ENCODE results near the gene WDR37.

- no peak for TF ChIP-seq CTCF (IDR thresholded peaks at IDR 0.05; ENCODE audit: low read depth, low read length, poor library complexity, severe bottlenecking)
- TF ChIP-seq EZH2phosphoT487 (IDR thresholded peaks at IDR 0.05; ENCODE audit: borderline replicate concordance, low read length): no peak
These were observed 40.5 kb upstream of the WDR37 start for GRCh38 chr10:1015688-1016087.

All from DOHH2 (cell line).